IPS-NIHi7 (cell line): ENCODE results near the gene CAP1.
"Not testable (repeated sequence)": the region's sequence is repeated elsewhere in the genome, so short reads cannot be mapped to it uniquely, and the experiment has no call there.

Experiments
- DNase-seq: peaks from one replicate; pipeline ENCODE4 v3.0.0; 2012; ENCODE audit warnings: mixed read lengths; ENCODE audit errors: extremely low spot score

CAP1 gene

GRCh38 chr1:40032240-40032891 is 8.2 kb upstream of the CAP1 start:
- peak; percentile 49 for DNase-seq

- DNase-seq: no peak
Measured at GRCh38 chr1:40034869-40035268, 5.7 kb upstream of the CAP1 start.

GRCh38 chr1:40036574-40036973 is 4.0 kb upstream of the CAP1 start:
- no peak for DNase-seq

GRCh38 chr1:40037254-40037653 is 3.3 kb upstream of the CAP1 start:
- not testable (repeated sequence) for DNase-seq

- DNase-seq: no peak
Measured at GRCh38 chr1:40038697-40039096, 1.8 kb upstream of the CAP1 start.

GRCh38 chr1:40039245-40039756 is 1.2 kb upstream of the CAP1 start:
- DNase-seq: no peak

GRCh38 chr1:40039757-40040510 is 595 bp upstream of the CAP1 start:
- DNase-seq: peak; percentile 82

GRCh38 chr1:40041466-40041838 is 923 bp downstream of the CAP1 start:
- DNase-seq: no peak

- DNase-seq: no peak
Measured at GRCh38 chr1:40042341-40042740, 1.8 kb downstream of the CAP1 start.

GRCh38 chr1:40044110-40044509 is 3.6 kb downstream of the CAP1 start:
- no peak for DNase-seq

- DNase-seq: no peak
Measured at GRCh38 chr1:40045182-40045581, 4.7 kb downstream of the CAP1 start.

GRCh38 chr1:40045766-40046165 is 5.2 kb downstream of the CAP1 start:
- no peak for DNase-seq

- DNase-seq: no peak
Measured at GRCh38 chr1:40047276-40047675, 6.7 kb downstream of the CAP1 start.

- DNase-seq: no peak
Measured at GRCh38 chr1:40047769-40048168, 7.2 kb downstream of the CAP1 start.

- DNase-seq: no peak
Measured at GRCh38 chr1:40049725-40050124, 9.2 kb downstream of the CAP1 start.

GRCh38 chr1:40050863-40051262 is 10.3 kb downstream of the CAP1 start:
- DNase-seq: no peak

- DNase-seq: no peak
Measured at GRCh38 chr1:40053138-40053887, 12.8 kb downstream of the CAP1 start.

GRCh38 chr1:40056519-40057309 is 16.2 kb downstream of the CAP1 start:
- no peak for DNase-seq

- DNase-seq: no peak
Measured at GRCh38 chr1:40057310-40058030, 16.9 kb downstream of the CAP1 start.

GRCh38 chr1:40058097-40058452 is 17.5 kb downstream of the CAP1 start:
- no peak for DNase-seq
